ENCODE data around the gene ZBTB25. TPM values are rescaled to one million over a fixed set of nuclear protein-coding genes. Genes with fewer than 3 reads are reported as not detected.

Gene ZBTB25
- polyA plus RNA-seq, 1 experiment: 6.1 TPM

GRCh38 chr14:64423987-64424386 lies 79.7 kb downstream of the ZBTB25 start:
- POLR2A ChIA-PET: no interaction called here

GRCh38 chr14:64422756-64423155 lies 80.9 kb downstream of the ZBTB25 start:
- Histone ChIP-seq H3K27me3 (ENCODE audit: control insufficient read depth, insufficient read depth, low read length) (no peaks in the 10 kb centered on the region), H3K36me3 (ENCODE audit: control insufficient read depth, insufficient read depth, low read length) (peaks cover 3% of the 10 kb centered on the region), H3K4me3 (ENCODE audit: low read depth, low read length) (no peak overlapping the region)
- no peak for TF ChIP-seq CTCF (IDR thresholded peaks at IDR 0.05; ENCODE audit: insufficient read depth, low read depth, low read length)
- POLR2A ChIA-PET: interaction anchor here (0.5 kb wide), 1 partner anchor 40 kb away, joined by 5 read pairs; no protein-coding TSS in a partner anchor
- DNase-seq (ENCODE audit: low read depth): no peak
- CTCF ChIA-PET: interaction anchor here (0.6 to 4.6 kb wide), 3 partner anchors 8 to 79 kb away, joined by 3 to 30 read pairs (median 4); no protein-coding TSS in a partner anchor

More at GRCh38 chr14:64423987-64424386, 79.7 kb downstream of the ZBTB25 start:
- CTCF ChIA-PET: interaction anchor here (0.8 to 1.2 kb wide), 7 partner anchors 8 to 116 kb away, joined by 3 to 4 read pairs (median 3); partner anchors contain the start of gene HSPA2
- TF ChIP-seq CTCF (IDR thresholded peaks at IDR 0.05; ENCODE audit: insufficient read depth, low read depth, low read length): no peak
- H3K4me3 ChIP-seq (ENCODE audit: low read depth, low read length): no peak overlapping the region
- no peaks in the 10 kb centered on the region for H3K27me3 ChIP-seq (ENCODE audit: control insufficient read depth, insufficient read depth, low read length)
- H3K36me3 ChIP-seq (ENCODE audit: control insufficient read depth, insufficient read depth, low read length): peaks cover 3% of the 10 kb centered on the region
- DNase-seq (ENCODE audit: low read depth): no peak

GRCh38 chr14:64422005-64422404 lies 81.6 kb downstream of the ZBTB25 start:
- Histone ChIP-seq H3K4me3 (ENCODE audit: low read depth, low read length) (no peak overlapping the region), H3K27me3 (ENCODE audit: control insufficient read depth, insufficient read depth, low read length) (no peaks in the 10 kb centered on the region), H3K36me3 (ENCODE audit: control insufficient read depth, insufficient read depth, low read length) (peaks cover 1% of the 10 kb centered on the region)
- TF ChIP-seq CTCF (IDR thresholded peaks at IDR 0.05; ENCODE audit: insufficient read depth, low read depth, low read length): no peak
- ChIA-PET CTCF (interaction anchor here (0.6 to 4.6 kb wide), 2 partner anchors 9 to 1109 kb away, joined by 3 to 30 read pairs; no protein-coding TSS in a partner anchor), POLR2A (no interaction called here)
- no peak for DNase-seq (ENCODE audit: low read depth)

GRCh38 chr14:64421166-64421565 lies 82.5 kb downstream of the ZBTB25 start:
- no peak for TF ChIP-seq CTCF (IDR thresholded peaks at IDR 0.05; ENCODE audit: insufficient read depth, low read depth, low read length)
- ChIA-PET CTCF (interaction anchor here (0.6 to 4.6 kb wide), 4 partner anchors 10 to 1108 kb away, joined by 3 to 30 read pairs (median 4); no protein-coding TSS in a partner anchor), POLR2A (interaction anchor here (0.7 kb wide), 2 partner anchors 27 to 77 kb away, joined by 4 to 6 read pairs; no protein-coding TSS in a partner anchor)
- Histone ChIP-seq H3K27me3 (ENCODE audit: control insufficient read depth, insufficient read depth, low read length) (no peaks in the 10 kb centered on the region), H3K36me3 (ENCODE audit: control insufficient read depth, insufficient read depth, low read length) (peaks cover 1% of the 10 kb centered on the region), H3K4me3 (ENCODE audit: low read depth, low read length) (no peak overlapping the region)
- no peak for DNase-seq (ENCODE audit: low read depth)

- H3K4me3 ChIP-seq (ENCODE audit: low read depth, low read length): no peak overlapping the region
- H3K27me3 ChIP-seq (ENCODE audit: control insufficient read depth, insufficient read depth, low read length): no peaks in the 10 kb centered on the region
- CTCF ChIA-PET: interaction anchor here (1.3 to 4.6 kb wide), 2 partner anchors 12 to 17 kb away, joined by 3 to 30 read pairs; no protein-coding TSS in a partner anchor
- H3K36me3 ChIP-seq (ENCODE audit: control insufficient read depth, insufficient read depth, low read length): peaks cover 1% of the 10 kb centered on the region
- TF ChIP-seq CTCF (IDR thresholded peaks at IDR 0.05; ENCODE audit: insufficient read depth, low read depth, low read length): no peak
- POLR2A ChIA-PET: interaction anchor here (0.6 kb wide), 1 partner anchor 11 kb away, joined by 3 read pairs; no protein-coding TSS in a partner anchor
- no peak for DNase-seq (ENCODE audit: low read depth)
Measured at GRCh38 chr14:64419003-64419402, 84.6 kb downstream of the ZBTB25 start.
